ENCODE measurements around the gene STK32C. TPM values are rescaled to one million over a fixed set of nuclear protein-coding genes. Genes with fewer than 3 reads are reported as not detected.

STK32C gene
- total and polyA plus RNA-seq, 10 of the 15 experiments (the other 5 are each of a cell fraction or from before 2014, with no cell fraction given): 1.5 to 18.1 (median 6.4) TPM

- TF ChIP-seq BCL3 (IDR thresholded peaks at IDR 0.05; ENCODE audit: borderline replicate concordance, insufficient read depth, low read depth, low read length, poor library complexity, severe bottlenecking): peak; percentile 55
- TF ChIP-seq TCF12 (IDR thresholded peaks at IDR 0.05; ENCODE audit: low read depth, low read length): peak; percentile 61; the same call in 1 of the 2 replicates
- peak; percentile 48; the same call in 1 of the 2 replicates for TF ChIP-seq SMARCA5 (IDR thresholded peaks at IDR 0.05)
- TF ChIP-seq RELA (IDR thresholded peaks at IDR 0.05; ENCODE audit: borderline replicate concordance, partially characterized antibody): peak; percentile 56
- peak; percentile 46; the same call in 1 of the 2 replicates for TF ChIP-seq STAT1 (conservative IDR thresholded peaks at IDR 0.05)
- TF ChIP-seq YY1 (IDR thresholded peaks at IDR 0.05; ENCODE audit: low read depth, low read length): peak; percentile 96
- peak; percentile 99 for TF ChIP-seq IKZF1 (conservative IDR thresholded peaks at IDR 0.05)
- TF ChIP-seq DPF2 (IDR thresholded peaks at IDR 0.05): peak; percentile 67
- 0 out of 2 replicates have a peak, but pooled peaks have one; percentile 53 for TF ChIP-seq TBL1XR1 (IDR thresholded peaks at IDR 0.05; ENCODE audit: low read depth, low read length)
- TF ChIP-seq RELB (IDR thresholded peaks at IDR 0.05; ENCODE audit: low read depth): 0 out of 2 replicates have a peak, but pooled peaks have one; percentile 19
- TF ChIP-seq GATAD2B (conservative IDR thresholded peaks at IDR 0.05; ENCODE audit: low read depth): peak; percentile 74
- TF ChIP-seq, protein P1, sequence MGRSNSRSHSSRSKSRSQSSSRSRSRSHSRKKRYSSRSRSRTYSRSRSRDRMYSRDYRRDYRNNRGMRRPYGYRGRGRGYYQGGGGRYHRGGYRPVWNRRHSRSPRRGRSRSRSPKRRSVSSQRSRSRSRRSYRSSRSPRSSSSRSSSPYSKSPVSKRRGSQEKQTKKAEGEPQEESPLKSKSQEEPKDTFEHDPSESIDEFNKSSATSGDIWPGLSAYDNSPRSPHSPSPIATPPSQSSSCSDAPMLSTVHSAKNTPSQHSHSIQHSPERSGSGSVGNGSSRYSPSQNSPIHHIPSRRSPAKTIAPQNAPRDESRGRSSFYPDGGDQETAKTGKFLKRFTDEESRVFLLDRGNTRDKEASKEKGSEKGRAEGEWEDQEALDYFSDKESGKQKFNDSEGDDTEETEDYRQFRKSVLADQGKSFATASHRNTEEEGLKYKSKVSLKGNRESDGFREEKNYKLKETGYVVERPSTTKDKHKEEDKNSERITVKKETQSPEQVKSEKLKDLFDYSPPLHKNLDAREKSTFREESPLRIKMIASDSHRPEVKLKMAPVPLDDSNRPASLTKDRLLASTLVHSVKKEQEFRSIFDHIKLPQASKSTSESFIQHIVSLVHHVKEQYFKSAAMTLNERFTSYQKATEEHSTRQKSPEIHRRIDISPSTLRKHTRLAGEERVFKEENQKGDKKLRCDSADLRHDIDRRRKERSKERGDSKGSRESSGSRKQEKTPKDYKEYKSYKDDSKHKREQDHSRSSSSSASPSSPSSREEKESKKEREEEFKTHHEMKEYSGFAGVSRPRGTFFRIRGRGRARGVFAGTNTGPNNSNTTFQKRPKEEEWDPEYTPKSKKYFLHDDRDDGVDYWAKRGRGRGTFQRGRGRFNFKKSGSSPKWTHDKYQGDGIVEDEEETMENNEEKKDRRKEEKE (IDR thresholded peaks at IDR 0.05): no peak
- peak; percentile 27; the same call in 1 of the 2 replicates for TF ChIP-seq NR2C1 (IDR thresholded peaks at IDR 0.05)
- TF ChIP-seq FOXK2 (IDR thresholded peaks at IDR 0.05): peak; percentile 23; the same call in 1 of the 2 replicates
- no peak; the same call in 1 of the 2 replicates for TF ChIP-seq CREB1 (IDR thresholded peaks at IDR 0.05; ENCODE audit: low read depth)
- no peak for TF ChIP-seq SREBF1 (IDR thresholded peaks at IDR 0.05; ENCODE audit: low read length)
- TF ChIP-seq TAF1 (IDR thresholded peaks at IDR 0.05; ENCODE audit: borderline replicate concordance, low read depth, low read length): peak; percentile 10; the same call in 1 of the 2 replicates
- TF ChIP-seq BACH1 (IDR thresholded peaks at IDR 0.05; ENCODE audit: borderline replicate concordance): 0 out of 2 replicates have a peak, but pooled peaks have one; percentile 50
- TF ChIP-seq, protein P2, sequence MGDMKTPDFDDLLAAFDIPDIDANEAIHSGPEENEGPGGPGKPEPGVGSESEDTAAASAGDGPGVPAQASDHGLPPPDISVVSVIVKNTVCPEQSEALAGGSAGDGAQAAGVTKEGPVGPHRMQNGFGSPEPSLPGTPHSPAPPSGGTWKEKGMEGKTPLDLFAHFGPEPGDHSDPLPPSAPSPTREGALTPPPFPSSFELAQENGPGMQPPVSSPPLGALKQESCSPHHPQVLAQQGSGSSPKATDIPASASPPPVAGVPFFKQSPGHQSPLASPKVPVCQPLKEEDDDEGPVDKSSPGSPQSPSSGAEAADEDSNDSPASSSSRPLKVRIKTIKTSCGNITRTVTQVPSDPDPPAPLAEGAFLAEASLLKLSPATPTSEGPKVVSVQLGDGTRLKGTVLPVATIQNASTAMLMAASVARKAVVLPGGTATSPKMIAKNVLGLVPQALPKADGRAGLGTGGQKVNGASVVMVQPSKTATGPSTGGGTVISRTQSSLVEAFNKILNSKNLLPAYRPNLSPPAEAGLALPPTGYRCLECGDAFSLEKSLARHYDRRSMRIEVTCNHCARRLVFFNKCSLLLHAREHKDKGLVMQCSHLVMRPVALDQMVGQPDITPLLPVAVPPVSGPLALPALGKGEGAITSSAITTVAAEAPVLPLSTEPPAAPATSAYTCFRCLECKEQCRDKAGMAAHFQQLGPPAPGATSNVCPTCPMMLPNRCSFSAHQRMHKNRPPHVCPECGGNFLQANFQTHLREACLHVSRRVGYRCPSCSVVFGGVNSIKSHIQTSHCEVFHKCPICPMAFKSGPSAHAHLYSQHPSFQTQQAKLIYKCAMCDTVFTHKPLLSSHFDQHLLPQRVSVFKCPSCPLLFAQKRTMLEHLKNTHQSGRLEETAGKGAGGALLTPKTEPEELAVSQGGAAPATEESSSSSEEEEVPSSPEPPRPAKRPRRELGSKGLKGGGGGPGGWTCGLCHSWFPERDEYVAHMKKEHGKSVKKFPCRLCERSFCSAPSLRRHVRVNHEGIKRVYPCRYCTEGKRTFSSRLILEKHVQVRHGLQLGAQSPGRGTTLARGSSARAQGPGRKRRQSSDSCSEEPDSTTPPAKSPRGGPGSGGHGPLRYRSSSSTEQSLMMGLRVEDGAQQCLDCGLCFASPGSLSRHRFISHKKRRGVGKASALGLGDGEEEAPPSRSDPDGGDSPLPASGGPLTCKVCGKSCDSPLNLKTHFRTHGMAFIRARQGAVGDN (IDR thresholded peaks at IDR 0.05): peak; percentile 65
- 0 out of 2 replicates have a peak, but pooled peaks have one; percentile 18 for TF ChIP-seq CREM (IDR thresholded peaks at IDR 0.05; ENCODE audit: low read depth)
These were observed 24.1 kb upstream of the STK32C start, which contains the start of gene LRRC27 (continued) for GRCh38 chr10:132331601-132332432.

All from GM12878 (cell line).